HepG2 (cell line): ENCODE measurements around the gene MYH9. TPM values are rescaled to one million over a fixed set of nuclear protein-coding genes. Genes with fewer than 3 reads are reported as not detected.
A peak's percentile ranks its signal among the peaks of the same experiment; 100 is the strongest.

ENCODE experiments used
- CHCHD3 ChIP-seq: sonication (generic); formaldehyde crosslinking; IDR thresholded peaks from 2 replicates; pipeline ENCODE4 v1.8.0; 2022; ENCODE audit warnings: mild to moderate bottlenecking, missing genetic modification reagents, moderate library complexity
- XRCC5 ChIP-seq: fragments of 200-400 bp; formaldehyde crosslinking; optimal IDR thresholded peaks from 2 replicates; pipeline ENCODE3; 2017; ENCODE audit warnings: mild to moderate bottlenecking, low read length
- ZNF773 ChIP-seq: sonication (generic); formaldehyde crosslinking; IDR thresholded peaks from 2 replicates; pipeline ENCODE4 v1.4.0; 2020; ENCODE audit warnings: missing genetic modification reagents, borderline replicate concordance
- polyA plus RNA-seq, 8 experiments: library from polyadenylated mRNA; depleted of rRNA in 3 of 8; stranded (reverse) in 7 of 8; unstranded in 1 of 8; fragments of >200 nt; fragmentation: Illumina TruSeq in 4 of 8; extraction: Trizol in 4 of 8; gene quantifications; 2 replicates each; pipeline versions ENCODE4 v1.2.1 to v1.2.3, GENCODE V29; 2011 to 2016; ENCODE audit warnings: low read depth in 4 of 8, missing spikeins in 1 of 8, mixed read lengths in 1 of 8; ENCODE audit not compliant: insufficient read depth in 1 of 8
- total RNA-seq, 5 experiments: library from RNA; depleted of rRNA; stranded (reverse); fragments of >200 nt; fragmentation: Illumina TruSeq; extraction: Trizol; gene quantifications; 2 replicates each; pipeline ENCODE4 v1.2.3, GENCODE V29; 2016; ENCODE audit warnings: low read depth in 1 of 5
- TF ChIP-seq, protein P1 (sequence below): sonication (generic); formaldehyde crosslinking; IDR thresholded peaks from 2 replicates; pipeline ENCODE4 v1.5.0; 2020; ENCODE audit warnings: mild to moderate bottlenecking, missing genetic modification reagents, borderline replicate concordance
- TF ChIP-seq, protein P2 (sequence below): sonication (generic); formaldehyde crosslinking; IDR thresholded peaks from 2 replicates; pipeline ENCODE4 v1.4.0; 2020; ENCODE audit warnings: mild to moderate bottlenecking, missing genetic modification reagents
- TF ChIP-seq, protein P3 (sequence below): sonication (generic); formaldehyde crosslinking; IDR thresholded peaks from 2 replicates; pipeline ENCODE4 v1.4.0; 2020; ENCODE audit warnings: missing genetic modification reagents

Gene MYH9
- total and polyA plus RNA-seq, 2 of the 13 experiments (the other 11 are each of a cell fraction or from before 2014, with no cell fraction given): 50.7 to 98.5 TPM

DNA sequence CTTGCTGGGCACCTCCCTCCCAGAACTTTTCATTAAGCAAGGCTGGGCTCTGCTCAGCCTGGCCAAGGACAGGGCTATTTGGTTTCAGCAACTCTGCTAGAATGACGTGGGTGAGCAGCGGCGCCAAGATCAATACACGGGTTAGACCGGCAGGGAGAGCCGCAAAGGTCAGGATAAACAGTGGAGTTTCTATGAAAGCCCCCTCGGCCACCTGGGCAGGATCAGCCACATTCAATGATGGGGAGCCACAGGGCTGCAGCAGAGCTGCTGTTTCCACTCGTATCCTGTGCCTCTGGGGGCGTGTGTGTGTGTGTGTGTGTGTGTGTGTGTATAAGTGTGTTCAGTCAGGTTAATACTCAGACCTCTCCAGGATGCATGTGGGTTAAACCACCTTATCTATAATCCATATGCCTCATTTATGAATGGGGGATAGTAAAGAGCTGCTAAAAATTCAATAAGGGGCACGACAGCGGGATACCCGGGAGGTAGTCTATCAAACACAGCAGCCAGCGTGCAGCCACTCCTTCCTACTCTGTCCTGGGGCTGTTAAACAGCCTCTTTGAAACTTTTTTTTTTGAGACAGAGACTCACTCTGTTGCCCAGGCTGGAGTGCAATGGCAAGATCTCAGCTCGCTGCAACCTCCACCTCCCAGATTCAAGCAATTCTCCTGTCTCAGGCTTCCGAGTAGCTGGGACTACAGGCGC, 34.8 kb downstream of the MYH9 start (continued):
- TF ChIP-seq XRCC5 (no peak), CHCHD3 (CRISPR knock-in tag) (no peak), ZNF773 (CRISPR knock-in tag) (no peak)
- TF ChIP-seq, protein P1, sequence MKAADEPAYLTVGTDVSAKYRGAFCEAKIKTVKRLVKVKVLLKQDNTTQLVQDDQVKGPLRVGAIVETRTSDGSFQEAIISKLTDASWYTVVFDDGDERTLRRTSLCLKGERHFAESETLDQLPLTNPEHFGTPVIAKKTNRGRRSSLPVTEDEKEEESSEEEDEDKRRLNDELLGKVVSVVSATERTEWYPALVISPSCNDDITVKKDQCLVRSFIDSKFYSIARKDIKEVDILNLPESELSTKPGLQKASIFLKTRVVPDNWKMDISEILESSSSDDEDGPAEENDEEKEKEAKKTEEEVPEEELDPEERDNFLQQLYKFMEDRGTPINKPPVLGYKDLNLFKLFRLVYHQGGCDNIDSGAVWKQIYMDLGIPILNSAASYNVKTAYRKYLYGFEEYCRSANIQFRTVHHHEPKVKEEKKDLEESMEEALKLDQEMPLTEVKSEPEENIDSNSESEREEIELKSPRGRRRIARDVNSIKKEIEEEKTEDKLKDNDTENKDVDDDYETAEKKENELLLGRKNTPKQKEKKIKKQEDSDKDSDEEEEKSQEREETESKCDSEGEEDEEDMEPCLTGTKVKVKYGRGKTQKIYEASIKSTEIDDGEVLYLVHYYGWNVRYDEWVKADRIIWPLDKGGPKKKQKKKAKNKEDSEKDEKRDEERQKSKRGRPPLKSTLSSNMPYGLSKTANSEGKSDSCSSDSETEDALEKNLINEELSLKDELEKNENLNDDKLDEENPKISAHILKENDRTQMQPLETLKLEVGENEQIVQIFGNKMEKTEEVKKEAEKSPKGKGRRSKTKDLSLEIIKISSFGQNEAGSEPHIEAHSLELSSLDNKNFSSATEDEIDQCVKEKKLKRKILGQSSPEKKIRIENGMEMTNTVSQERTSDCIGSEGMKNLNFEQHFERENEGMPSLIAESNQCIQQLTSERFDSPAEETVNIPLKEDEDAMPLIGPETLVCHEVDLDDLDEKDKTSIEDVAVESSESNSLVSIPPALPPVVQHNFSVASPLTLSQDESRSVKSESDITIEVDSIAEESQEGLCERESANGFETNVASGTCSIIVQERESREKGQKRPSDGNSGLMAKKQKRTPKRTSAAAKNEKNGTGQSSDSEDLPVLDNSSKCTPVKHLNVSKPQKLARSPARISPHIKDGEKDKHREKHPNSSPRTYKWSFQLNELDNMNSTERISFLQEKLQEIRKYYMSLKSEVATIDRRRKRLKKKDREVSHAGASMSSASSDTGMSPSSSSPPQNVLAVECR (CRISPR knock-in tag): peak; percentile 10; the same call in 1 of the 2 replicates
- TF ChIP-seq, protein P2, sequence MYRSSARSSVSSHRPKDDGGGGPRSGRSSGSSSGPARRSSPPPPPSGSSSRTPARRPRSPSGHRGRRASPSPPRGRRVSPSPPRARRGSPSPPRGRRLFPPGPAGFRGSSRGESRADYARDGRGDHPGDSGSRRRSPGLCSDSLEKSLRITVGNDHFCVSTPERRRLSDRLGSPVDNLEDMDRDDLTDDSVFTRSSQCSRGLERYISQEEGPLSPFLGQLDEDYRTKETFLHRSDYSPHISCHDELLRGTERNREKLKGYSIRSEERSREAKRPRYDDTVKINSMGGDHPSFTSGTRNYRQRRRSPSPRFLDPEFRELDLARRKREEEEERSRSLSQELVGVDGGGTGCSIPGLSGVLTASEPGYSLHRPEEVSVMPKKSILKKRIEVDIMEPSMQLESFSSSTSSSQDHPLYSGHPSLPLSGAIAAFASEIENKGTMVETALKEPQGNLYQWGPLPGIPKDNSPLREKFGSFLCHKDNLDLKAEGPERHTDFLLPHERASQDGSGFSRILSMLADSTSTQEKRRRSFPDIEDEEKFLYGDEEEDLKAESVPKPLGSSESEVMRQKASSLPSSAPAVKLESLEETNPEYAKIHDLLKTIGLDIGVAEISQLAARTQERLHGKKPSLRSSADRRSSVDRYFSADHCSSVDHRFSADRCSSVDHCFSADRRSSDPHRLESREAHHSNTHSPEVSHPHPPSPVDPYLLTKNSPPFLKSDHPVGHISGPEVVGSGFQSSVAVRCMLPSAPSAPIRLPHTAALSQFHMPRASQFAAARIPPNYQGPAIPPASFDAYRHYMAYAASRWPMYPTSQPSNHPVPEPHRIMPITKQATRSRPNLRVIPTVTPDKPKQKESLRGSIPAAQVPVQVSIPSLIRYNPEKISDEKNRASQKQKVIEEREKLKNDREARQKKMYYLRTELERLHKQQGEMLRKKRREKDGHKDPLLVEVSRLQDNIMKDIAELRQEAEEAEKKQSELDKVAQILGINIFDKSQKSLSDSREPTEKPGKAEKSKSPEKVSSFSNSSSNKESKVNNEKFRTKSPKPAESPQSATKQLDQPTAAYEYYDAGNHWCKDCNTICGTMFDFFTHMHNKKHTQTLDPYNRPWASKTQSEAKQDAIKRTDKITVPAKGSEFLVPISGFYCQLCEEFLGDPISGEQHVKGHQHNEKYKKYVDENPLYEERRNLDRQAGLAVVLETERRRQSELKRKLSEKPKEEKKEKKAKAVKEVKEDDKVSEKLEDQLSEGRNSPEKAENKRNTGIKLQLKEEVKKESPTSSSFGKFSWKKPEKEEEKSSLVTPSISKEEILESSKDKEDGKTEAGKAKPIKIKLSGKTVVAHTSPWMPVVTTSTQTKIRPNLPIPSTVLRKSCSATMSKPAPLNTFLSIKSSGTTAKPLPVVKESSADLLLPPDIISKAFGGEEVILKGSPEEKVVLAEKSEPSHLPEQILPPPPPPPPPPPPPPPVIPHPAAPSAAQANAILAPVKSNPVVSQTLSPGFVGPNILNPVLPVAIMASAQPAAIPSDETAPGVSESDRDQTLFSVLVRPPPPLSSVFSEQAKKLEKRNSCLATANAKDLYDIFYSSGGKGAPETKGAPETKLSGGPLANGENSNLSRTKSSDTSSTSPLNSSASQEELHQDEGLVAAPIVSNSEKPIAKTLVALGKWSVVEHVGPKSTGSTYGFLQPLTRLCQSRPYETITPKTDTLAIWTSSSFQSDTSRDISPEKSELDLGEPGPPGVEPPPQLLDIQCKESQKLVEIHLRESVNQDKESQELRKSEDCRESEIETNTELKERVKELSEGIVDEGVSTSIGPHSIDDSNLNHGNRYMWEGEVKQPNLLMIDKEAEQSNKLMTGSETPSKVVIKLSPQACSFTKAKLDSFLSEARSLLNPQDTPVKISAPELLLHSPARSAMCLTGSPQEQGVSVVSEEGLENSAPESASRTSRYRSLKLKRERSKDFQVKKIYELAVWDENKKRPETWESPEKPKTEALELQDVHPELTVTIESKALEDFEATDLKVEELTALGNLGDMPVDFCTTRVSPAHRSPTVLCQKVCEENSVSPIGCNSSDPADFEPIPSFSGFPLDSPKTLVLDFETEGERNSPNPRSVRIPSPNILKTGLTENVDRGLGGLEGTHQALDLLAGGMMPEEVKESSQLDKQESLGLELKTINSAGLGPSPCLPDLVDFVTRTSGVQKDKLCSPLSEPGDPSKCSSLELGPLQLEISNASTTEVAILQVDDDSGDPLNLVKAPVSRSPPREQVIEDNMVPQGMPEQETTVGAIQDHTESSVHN (CRISPR knock-in tag): no peak
- TF ChIP-seq, protein P3, sequence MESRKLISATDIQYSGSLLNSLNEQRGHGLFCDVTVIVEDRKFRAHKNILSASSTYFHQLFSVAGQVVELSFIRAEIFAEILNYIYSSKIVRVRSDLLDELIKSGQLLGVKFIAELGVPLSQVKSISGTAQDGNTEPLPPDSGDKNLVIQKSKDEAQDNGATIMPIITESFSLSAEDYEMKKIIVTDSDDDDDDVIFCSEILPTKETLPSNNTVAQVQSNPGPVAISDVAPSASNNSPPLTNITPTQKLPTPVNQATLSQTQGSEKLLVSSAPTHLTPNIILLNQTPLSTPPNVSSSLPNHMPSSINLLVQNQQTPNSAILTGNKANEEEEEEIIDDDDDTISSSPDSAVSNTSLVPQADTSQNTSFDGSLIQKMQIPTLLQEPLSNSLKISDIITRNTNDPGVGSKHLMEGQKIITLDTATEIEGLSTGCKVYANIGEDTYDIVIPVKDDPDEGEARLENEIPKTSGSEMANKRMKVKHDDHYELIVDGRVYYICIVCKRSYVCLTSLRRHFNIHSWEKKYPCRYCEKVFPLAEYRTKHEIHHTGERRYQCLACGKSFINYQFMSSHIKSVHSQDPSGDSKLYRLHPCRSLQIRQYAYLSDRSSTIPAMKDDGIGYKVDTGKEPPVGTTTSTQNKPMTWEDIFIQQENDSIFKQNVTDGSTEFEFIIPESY (CRISPR knock-in tag): no peak
